IPS DF 19.7 (cell line): ENCODE results near the gene RAB3B.
A peak's percentile ranks its signal among the peaks of the same experiment; 100 is the strongest.

ENCODE experiments used
- DNase-seq: peaks from one replicate; pipeline ENCODE4 v3.0.0-alpha.2; 2013; ENCODE audit warnings: low read depth, low spot score

The RAB3B gene

DNA sequence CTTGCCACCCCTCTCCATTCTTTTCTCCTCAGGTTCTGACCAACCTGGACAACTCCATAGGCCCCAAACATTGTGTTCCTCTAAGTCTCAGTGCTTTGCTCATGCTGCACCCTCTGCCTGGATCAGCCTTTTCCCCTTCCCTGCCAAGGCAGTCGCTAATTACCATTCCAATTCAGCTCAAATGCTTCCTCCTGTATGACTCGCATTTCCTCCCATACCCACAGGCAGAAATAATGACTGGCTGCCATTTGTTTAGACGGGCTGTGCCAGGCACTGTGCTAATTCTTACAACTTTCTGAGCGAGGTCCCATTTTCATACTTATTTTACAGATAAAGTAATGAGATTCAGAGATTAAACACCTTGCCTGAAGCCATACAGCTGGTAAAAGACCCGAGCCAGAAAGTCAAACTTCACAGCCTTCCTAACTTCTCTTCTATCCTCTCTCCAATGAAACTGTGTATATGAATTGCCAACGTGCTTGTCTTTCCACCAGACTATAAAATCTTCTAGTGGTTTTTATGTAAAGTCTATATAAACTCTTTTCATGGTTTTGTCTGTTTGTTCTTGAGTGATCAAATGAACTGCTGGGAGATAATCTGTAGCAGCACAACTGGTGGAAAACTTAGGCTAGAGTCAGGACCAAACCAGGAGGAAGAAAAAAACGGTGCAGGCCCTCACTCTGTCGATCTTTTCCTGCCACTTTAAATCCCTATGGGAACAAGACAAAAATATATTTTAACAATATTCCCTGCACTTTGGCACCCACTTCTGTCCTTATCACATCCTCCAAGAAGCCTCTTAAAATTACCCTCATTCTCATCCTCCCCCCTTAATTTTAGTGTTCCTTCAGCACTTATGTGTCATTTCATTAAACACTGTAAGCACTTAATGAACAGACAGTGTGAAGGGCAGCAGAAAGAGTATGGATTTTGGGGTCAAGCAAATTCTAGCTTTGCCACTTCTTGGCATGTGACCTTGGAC lies 33.7 kb downstream of the RAB3B start:
- DNase-seq = no peak

DNA sequence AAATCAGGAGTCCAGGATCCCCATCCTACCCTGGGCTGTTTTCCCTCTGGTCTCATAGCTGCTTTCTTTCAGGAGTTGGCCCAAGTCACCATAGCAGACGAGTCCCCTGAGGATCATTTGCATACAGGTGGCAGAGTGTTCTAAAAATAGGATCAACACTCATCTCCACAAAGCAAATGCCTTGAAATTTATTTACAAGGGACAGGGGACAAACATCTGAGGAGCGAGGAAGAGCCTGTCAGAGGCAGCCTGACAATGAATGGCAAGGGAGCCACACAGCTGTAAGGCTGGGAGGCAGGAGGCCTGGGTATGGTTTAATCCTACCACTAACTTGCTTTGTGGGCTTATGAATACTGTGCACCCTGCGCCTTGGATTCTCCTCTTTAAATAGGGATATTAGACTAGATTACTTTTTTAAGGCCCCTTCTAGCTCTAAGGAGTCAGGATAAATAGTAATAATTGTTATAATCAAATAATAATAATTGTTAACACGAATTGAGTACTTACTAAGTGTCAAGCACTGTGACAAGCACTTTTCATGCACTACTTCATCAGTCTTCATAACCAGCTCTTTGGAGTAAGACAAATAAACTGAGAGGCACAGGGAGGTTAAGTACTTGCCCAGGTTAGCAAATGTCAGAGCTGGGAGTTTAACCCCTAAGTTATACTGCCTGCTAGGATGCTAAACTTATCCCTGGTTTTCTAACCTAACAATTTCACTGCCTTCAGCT lies 34.5 kb downstream of the RAB3B start:
- DNase-seq = no peak

DNA sequence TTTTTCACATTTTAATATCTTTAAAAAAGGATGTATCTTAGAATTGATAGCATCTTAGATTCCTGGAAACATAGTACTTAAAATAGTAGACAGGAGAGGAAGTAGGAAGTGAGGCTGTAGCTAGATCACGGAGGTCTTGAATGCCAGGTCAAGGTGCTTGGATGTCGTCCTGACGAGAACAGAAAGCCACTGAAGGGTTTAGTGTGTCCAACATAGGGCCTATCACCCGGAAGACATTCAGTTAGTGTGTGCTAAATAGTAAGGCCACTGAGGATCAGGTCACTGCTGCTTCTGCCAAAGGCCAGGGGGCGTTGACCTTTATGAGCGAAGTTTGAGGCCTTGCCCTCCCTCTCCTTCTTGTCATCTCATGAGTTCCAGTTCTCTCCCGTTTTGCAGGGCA lies 35.7 kb downstream of the RAB3B start:
- no peak for DNase-seq

DNA sequence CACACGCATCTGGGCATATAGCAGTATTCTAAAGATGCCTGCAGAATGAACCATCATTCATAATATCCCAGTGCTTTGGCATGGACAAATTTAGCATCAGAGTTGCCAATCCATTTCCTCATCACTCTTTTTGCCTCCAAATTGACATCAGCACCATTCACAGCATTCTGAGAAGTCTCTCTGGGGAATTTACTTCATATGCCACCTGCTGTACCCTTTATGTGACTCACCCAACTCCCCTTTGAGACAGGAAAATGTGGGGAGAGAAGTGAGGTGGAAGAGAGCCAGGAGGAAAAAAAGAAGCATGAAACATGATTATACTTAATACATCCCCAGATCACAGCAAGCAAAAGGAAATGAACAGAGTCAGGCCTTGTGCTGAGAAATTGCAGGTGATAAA lies 37.4 kb downstream of the RAB3B start:
- no peak for DNase-seq

DNA sequence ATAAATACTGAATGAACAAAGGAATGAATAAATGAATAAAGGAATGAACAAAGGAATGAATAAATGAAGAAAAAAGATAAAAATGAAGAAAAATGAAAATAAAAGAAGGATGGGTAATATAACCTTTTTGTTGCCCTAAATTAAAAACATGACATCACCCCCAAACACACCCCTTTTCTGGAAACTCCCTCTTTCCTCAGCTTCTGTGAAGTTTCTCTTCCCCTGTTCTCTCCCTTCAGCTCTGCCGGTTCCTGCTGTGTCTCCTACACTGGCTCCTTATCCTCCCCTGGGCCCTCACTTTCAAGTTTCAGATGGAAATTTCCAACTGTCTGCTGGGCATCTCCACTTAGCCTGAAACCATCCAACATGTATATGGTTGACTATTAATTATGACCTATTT lies 37.9 kb downstream of the RAB3B start:
- DNase-seq = no peak

DNA sequence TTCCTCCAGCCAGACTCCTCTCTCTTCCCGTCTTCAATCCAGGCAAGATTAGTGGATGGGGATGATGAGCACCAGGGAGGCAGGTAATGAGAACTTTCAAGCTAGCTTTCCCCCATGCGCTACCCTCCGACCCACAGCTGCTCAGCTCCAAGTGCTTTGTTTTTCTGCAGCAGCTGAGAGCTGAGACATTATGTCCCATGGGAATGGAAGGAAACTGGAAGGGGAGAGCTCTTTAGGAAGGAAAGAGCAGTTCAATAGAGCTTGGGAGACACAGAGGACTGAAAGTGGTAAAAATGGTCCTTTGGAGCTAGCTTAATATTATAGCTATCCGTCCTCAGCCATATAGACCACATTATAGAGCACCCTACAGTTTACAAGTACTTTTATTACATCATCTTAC lies 39.8 kb downstream of the RAB3B start:
- DNase-seq = no peak

DNA sequence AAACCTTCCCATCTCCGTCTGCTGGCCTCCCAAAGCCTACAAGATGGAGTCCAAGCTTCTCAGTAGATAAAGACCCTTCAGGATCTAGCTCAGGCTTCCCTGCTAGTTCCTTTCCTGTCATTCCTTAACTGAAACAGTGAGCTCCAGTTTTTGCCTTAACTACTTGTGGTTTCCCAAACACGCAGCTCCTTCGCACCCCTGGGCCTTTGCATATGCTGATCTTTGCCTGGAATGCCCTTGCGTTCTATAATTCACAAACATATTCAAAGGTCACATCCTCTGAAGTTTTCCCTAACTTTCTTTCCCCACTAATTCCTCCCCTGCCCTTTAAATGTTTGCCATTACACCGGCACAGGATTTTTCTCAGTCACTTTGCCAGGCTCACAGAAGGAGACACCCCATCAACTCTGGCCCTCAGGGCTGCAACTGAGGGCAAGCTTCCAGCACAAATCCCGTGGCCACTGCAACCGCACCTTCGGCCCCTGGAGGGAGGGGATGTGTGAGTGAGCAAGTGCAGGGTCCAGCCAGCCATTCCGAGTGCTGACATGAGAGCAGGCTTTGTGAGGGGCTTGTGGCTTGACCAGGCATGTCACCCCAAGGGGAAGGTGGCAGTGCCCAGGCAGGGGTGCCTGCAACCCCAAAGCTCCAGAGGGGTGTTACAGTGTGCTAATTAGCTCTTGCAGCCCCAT lies 41.3 kb downstream of the RAB3B start:
- no peak for DNase-seq

DNA sequence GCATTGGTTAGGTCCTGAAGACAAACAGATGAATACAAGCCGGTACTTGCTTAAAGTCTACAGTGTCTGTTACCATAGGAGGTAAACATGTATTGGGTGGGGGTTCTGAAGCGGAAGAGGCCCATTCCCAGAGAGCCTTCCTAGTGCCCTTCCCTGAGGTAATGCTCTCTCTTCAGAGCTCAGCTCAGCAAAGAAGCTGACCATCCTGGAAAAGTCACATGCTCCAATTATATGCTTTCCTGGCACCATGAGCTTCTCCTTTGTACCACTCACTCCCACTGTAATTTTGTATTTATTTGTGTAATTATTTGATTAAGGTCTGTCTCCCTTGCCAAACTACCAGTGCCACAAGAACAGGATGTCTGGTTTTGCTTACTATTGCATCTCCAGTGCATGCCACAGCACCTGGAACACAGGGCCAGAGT lies 42.0 kb downstream of the RAB3B start:
- no peak for DNase-seq

DNA sequence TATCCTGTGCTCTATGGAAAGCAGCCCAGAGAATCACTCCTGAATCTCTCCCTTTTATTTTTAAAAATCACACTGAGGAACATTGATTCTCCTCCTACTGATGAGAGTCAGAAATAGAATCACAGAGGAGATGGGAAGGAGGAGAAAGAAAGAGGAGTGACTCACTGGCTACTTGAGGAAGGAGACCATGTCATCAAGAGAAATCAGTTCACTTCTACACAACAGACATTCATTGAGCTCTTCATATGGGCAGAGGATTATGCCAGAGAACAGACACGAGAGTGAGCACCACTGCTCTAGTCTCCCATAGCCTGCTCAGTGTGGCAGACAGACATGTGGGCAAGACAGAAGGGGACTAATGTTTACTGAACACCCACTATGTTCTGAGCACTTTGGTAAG lies 44.2 kb downstream of the RAB3B start:
- no peak for DNase-seq

DNA sequence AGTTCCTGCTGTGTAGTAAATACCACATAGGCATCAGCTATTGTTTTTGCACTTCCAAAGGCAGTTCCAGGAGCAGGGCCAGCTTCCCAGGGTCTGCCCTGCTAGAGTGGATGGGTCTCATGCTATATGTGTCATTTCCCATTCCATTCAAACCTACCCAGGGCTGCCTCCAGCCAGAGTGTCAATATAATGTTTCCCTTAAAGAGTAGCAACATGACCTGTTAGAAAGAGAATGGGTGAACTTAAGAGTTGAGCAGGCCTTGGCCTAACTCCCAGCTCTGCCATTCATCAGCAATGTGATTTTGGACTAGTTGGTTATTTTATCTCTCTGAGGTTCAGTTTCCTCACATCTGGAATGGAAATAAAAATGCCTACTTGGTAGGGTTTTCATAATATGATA lies 44.9 kb downstream of the RAB3B start:
- no peak for DNase-seq

DNA sequence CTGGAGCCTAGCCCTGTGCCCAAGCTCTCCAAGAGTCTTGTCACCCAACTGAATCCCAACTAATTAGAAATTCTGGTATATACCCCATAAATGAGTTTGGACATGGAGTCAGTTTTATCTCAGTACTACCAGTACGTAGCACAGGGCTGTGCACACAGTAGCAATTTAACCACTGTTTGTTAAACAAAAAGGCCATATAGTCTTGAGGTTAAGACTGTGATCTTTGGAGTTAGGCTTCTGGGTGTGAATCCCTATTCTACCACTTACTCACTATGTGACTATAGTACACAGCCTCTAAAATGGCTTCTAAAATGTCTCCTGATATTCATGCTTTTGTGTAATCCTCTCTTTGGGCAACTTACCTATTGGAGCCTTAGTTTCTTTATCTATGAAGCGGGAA lies 48.2 kb downstream of the RAB3B start:
- no peak for DNase-seq

DNA sequence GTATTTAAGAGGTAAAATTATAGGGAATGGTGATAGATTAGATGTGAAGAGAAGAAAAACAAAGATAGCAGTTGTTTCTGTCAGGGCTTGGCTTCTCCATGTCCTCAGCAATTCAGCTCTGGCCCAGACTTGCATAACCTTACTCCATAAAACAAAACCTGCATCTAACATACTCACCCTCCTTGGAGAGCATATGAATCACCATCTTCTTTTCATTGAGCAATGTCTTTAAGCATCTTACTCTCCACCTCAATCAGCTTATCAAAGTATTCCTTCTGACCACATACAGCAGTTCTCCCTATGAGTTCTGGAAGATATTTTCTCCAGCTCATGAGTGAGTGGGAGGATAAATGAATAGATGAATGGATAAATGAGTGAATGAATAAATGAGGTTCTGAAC lies 49.0 kb downstream of the RAB3B start:
- no peak for DNase-seq

DNA sequence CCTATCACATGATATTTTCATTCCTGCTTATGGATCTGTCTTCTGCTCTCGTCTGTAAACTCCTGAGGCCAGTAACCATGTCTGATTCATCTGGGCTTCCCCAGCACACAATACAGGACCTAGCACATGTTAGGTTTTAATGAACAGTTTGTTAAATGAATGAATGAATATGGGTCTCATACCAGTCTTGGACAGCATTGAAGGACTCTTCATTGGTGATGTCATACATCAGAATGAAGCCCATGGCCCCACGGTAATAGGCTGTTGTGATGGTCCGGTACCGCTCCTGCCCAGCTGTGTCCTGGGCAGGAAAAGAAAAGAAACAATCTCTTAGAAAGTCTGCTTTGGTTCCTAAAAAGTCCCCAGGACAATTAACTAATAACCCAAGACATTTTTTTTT lies 53.4 kb downstream of the RAB3B start:
- no peak for DNase-seq

DNA sequence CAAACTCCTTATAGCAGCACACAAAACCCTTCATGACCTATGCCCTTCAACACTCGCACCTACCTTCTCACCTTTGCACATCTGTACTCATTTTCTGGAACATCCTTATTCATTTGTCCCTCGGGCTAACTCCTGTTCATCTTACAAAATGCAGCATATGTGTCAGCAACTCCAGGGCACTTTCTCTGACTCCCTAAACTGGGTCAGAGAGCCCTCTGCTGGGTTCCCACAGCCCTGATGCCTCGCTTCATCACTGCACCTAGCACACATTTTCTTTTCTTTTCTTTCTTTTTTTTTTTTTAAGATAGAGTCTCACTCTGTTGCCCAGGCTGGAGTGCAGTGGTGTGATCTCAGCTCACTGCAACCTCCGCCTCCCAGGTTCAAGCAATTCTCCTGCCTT lies 54.0 kb downstream of the RAB3B start:
- no peak for DNase-seq

DNA sequence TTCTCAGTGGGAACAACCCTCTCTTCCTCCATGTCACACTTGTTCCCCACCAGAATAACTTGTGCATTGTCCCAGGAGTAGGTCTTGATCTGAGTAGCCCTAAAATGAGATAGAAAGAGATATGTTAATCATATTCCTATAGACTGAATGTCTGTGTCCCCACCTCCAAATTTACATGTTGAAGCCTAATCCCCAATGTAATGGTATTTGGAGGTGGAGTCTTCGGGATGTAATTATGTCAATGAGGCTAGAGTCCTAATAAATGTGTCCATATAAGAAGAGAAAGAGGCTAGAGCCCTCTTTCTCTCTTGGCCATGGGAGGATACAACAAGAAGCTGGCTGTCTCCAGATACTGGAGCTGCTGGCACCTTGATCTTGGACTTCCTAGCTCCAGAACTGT lies 57.2 kb downstream of the RAB3B start:
- no peak for DNase-seq

DNA sequence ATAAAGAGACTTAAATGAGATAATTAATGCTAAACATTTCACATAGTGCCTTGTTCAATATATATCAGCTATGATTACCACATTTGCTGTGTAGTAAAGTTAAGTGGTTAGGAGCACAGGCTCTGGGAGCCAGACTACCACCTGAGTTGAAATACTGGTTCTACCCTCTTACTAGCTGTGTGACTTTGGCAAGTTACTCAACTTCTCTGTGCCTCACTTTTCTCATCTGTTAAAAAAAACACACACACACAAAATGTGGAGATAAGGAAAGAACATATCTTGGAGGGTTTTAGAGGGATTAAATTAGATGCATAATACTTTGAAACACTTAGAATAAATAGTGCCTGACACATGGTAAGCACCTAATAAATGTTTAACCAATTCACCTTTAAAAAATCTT lies 60.2 kb downstream of the RAB3B start:
- DNase-seq = no peak

DNA sequence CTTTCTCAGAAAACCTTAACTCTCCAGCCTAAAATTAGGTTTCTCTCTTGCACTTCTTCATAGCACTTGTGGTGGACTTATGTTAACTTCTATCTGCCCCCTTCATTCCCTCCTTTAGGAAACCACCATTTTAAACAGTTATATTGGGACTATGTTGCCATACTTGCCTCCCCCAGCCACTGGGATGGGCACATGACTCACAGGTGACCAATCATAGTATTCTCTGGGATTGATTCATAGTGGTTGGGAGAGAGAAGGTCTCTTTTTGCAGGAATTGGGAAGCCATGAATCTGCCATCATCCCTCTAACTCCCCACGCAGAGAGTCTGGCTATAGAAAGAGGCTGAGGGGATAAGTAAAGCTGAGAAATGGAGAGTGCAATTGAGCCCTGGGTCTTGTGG lies 61.6 kb downstream of the RAB3B start:
- no peak for DNase-seq

DNA sequence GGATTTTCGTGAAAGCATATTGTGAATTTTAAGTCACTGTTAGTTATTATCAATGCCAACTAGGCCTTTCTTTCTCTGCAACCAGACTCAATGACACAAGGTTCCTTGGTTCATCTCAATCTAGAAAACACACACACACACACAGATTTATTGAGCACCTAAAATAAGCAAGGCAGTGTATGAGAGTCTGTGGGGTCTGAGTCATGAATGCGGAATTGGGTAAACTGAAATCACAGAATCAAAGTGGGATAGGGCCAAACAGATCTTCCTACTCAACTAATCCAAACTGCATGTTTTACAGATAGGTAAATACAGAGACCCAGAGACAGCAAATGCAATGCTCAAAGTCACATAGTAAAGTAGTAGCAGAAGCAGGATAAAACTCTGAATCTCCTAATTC lies 63.5 kb downstream of the RAB3B start:
- no peak for DNase-seq

DNA sequence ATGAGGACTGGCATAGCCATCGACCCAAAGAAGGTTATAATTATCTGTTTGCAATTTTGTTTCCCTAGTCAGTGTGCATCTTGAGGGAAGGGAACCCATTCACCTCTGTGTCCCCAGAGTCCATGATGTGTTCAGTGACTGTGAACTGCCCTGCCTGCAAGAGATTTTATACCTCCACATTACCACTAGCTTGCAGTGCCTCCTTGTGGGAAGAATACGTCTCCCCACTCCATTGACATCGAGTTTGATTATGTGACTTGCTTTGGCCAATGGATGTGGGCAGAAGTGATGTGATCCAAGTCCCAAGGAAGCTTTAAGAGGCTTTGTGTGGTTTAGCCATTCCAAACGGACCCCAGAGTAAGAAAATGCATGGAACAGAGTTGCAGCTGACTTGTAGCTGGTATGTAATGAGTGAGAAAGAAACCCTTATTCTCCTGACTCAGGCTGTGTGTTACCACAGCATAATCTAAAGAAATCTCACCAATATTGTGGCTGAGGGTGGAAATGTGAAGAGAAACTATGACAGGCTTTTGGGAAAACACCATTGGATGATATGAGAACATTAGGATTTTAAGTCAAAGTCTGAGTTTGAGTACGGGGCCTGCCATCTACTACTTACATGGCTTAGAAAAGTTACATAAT lies 64.2 kb downstream of the RAB3B start:
- peak; percentile 38 for DNase-seq

DNA sequence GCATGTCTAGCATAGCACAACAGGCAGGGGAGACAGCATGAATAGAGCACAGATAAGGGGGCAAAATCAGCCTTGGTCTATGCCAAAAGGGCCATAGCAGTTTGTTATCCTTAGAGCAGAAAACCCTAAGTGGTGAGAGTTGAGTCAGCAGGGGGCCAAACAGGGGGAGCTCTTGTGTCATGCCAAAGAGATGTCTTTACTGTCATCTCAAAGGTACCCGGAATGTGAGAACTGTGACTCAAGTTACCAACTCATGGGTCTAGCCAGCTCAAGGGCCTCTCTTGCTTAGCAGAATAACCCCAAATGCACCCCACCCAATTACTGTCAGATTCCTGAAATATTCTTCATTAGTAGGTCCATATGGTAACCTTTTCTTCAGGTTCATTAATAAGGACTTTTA lies 66.0 kb downstream of the RAB3B start:
- no peak for DNase-seq

DNA sequence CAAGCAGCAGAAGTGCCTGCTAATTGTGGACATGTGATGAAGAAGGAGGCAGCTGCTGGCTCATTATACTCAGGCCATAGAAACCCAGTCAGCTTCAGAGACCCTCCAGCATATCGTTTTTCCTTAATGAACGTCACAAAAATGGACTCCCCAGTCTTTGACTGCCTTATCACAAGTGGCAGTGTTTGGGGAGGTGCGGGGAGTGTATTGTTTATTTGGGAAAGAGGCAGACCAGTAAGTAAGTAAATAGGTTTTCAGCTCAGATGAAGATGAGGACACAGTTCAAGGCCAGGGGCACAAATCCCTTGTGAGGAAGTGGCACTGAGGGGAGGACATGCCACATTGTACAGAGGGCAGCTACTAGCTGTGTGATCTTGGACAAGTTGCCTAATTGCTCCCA lies 68.5 kb downstream of the RAB3B start:
- no peak for DNase-seq

DNA sequence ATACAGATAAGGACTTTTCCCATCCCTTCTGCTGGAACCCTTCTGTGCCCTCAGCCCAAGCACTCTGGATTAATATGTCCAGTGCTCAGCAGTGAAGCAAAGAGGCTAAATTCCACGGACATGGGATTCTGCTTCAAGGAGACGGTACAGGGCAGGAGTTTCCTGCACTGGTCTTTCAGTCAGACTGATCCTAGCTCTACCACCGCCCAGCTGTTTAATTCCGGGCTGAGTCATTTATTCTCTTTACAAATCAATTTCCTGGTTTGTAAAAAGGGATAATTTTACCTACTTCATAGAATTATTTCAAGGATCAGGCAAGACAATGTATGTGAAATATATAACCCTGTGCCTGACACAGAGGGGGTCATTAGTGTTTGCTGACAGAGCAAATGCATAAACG lies 70.4 kb downstream of the RAB3B start:
- DNase-seq = no peak
